Measurements from ENCODE around the gene INSYN2B.
A peak's percentile ranks its signal among the peaks of the same experiment; 100 is the strongest.

INSYN2B gene

DNA sequence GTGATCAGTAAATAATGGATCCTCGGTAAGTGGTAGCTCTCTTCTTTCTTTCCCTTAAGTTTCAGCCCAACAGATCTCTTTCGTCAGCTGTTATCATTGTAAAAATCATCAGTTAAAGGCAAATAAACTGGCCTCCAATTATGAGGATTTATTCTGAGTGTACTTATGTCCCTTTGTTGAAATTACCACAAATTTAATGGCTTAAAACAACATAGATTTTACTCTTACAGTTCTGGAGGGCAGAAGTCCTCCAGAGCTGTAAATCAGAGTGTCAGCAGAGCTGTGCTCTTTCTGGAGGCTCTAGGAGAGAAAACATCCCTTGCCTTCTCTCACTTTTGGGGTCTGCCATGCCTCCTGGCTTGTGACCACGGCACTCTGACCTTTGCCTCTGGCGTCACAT, 104.6 kb downstream of the INSYN2B start:
- DNase-seq (ENCODE audit: extremely low spot score): no peak
- ChIA-PET POLR2A (no interaction called here), CTCF (no interaction called here)
- TF ChIP-seq CTBP1 (IDR thresholded peaks at IDR 0.05; ENCODE audit: borderline replicate concordance) (no peak), NFRKB (IDR thresholded peaks at IDR 0.05) (no peak), LEF1 (IDR thresholded peaks at IDR 0.05; ENCODE audit: borderline replicate concordance) (no peak), FOXM1 (IDR thresholded peaks at IDR 0.05; ENCODE audit: borderline replicate concordance) (no peak)
- TF ChIP-seq, protein P1, sequence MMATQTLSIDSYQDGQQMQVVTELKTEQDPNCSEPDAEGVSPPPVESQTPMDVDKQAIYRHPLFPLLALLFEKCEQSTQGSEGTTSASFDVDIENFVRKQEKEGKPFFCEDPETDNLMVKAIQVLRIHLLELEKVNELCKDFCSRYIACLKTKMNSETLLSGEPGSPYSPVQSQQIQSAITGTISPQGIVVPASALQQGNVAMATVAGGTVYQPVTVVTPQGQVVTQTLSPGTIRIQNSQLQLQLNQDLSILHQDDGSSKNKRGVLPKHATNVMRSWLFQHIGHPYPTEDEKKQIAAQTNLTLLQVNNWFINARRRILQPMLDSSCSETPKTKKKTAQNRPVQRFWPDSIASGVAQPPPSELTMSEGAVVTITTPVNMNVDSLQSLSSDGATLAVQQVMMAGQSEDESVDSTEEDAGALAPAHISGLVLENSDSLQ (IDR thresholded peaks at IDR 0.05): no peak

GRCh38 chr5:169875091-169875728, 105.1 kb downstream of the INSYN2B start:
- no peak for DNase-seq (ENCODE audit: extremely low spot score)
- ChIA-PET POLR2A (no interaction called here), CTCF (no interaction called here)

DNA sequence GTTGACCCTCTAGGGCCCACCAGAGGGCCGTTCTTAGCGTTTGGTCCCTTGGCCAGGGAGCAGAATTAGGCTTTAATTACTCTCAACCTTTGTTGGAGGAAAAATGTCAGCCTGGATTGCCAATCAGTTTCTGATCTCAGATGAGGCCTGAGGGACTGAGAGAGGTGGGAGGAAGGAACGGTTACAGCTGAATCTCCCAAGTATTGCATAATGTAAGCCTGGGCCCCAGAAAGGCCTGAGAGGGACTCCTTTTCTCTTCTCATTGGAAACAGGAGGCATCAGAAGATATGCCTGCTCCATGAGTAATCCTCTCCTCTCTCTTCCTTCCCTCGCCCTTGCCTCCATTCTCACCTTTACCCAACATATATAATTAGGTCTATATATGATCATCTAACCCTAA, 105.7 kb downstream of the INSYN2B start:
- no peak for DNase-seq (ENCODE audit: extremely low spot score)
- ChIA-PET POLR2A (no interaction called here), CTCF (no interaction called here)
- TF ChIP-seq ELF4 (IDR thresholded peaks at IDR 0.05) (no peak), FOXK2 (IDR thresholded peaks at IDR 0.05) (no peak), SUZ12 (IDR thresholded peaks at IDR 0.05) (no peak), SP1 (IDR thresholded peaks at IDR 0.05) (no peak), FOXM1 (IDR thresholded peaks at IDR 0.05; ENCODE audit: borderline replicate concordance) (no peak), CTBP1 (IDR thresholded peaks at IDR 0.05; ENCODE audit: borderline replicate concordance) (no peak)

More at GRCh38 chr5:169875091-169875728, 105.1 kb downstream of the INSYN2B start:
- TF ChIP-seq SUZ12 (IDR thresholded peaks at IDR 0.05) (no peak), HDGF (IDR thresholded peaks at IDR 0.05; ENCODE audit: borderline replicate concordance) (no peak), SP1 (IDR thresholded peaks at IDR 0.05) (no peak)
- TF ChIP-seq, protein P1 (IDR thresholded peaks at IDR 0.05): no peak

GRCh38 chr5:169873642-169874041, 106.7 kb downstream of the INSYN2B start:
- ChIA-PET CTCF (no interaction called here), POLR2A (no interaction called here)
- DNase-seq (ENCODE audit: extremely low spot score): no peak
- TF ChIP-seq ZNF384 (IDR thresholded peaks at IDR 0.05): no peak
- TF ChIP-seq, protein P1 (IDR thresholded peaks at IDR 0.05): peak; percentile 62

- TF ChIP-seq SUZ12 (IDR thresholded peaks at IDR 0.05) (no peak), NFRKB (IDR thresholded peaks at IDR 0.05) (no peak), ZNF384 (IDR thresholded peaks at IDR 0.05) (no peak), HDGF (IDR thresholded peaks at IDR 0.05; ENCODE audit: borderline replicate concordance) (no peak), SP1 (IDR thresholded peaks at IDR 0.05) (no peak), LEF1 (IDR thresholded peaks at IDR 0.05; ENCODE audit: borderline replicate concordance) (no peak), FOXK2 (IDR thresholded peaks at IDR 0.05) (no peak), FOXM1 (IDR thresholded peaks at IDR 0.05; ENCODE audit: borderline replicate concordance) (no peak), L3MBTL2 (conservative IDR thresholded peaks at IDR 0.05) (no peak), TARDBP (IDR thresholded peaks at IDR 0.05) (no peak), FOXA1 (IDR thresholded peaks at IDR 0.05) (no peak), ARNT (IDR thresholded peaks at IDR 0.05) (no peak), ELF4 (IDR thresholded peaks at IDR 0.05) (no peak)
- TF ChIP-seq, protein P1 (IDR thresholded peaks at IDR 0.05): no peak
- CTCF ChIA-PET: no interaction called here
- no peak for DNase-seq (ENCODE audit: extremely low spot score)
- POLR2A ChIA-PET: no interaction called here
Observed at GRCh38 chr5:169871826-169872490, 108.3 kb downstream of the INSYN2B start.

GRCh38 chr5:169870211-169870610, 110.1 kb downstream of the INSYN2B start:
- TF ChIP-seq TARDBP (IDR thresholded peaks at IDR 0.05) (no peak), ZNF384 (IDR thresholded peaks at IDR 0.05) (no peak), ELF4 (IDR thresholded peaks at IDR 0.05) (no peak), FOXM1 (IDR thresholded peaks at IDR 0.05; ENCODE audit: borderline replicate concordance) (no peak), FOXK2 (IDR thresholded peaks at IDR 0.05) (no peak), FOXA1 (IDR thresholded peaks at IDR 0.05) (no peak), NFRKB (IDR thresholded peaks at IDR 0.05) (no peak), SP1 (IDR thresholded peaks at IDR 0.05) (no peak), BHLHE40 (IDR thresholded peaks at IDR 0.05; ENCODE audit: borderline replicate concordance) (no peak), SUZ12 (IDR thresholded peaks at IDR 0.05) (no peak), L3MBTL2 (conservative IDR thresholded peaks at IDR 0.05) (no peak), HDGF (IDR thresholded peaks at IDR 0.05; ENCODE audit: borderline replicate concordance) (no peak), LEF1 (IDR thresholded peaks at IDR 0.05; ENCODE audit: borderline replicate concordance) (no peak), CTBP1 (IDR thresholded peaks at IDR 0.05; ENCODE audit: borderline replicate concordance) (no peak), ARNT (IDR thresholded peaks at IDR 0.05) (no peak)
- TF ChIP-seq, protein P1 (IDR thresholded peaks at IDR 0.05): no peak
- CTCF ChIA-PET: no interaction called here
- DNase-seq (ENCODE audit: extremely low spot score): no peak
- POLR2A ChIA-PET: no interaction called here
